Panc1 (cell line): Measurements from ENCODE around the gene DNAH9. TPM values are rescaled to one million over a fixed set of nuclear protein-coding genes. Genes with fewer than 3 reads are reported as not detected.

Experiments used
- ATAC-seq: fragments of 200-7000 bp; cut with Tn5 transposase; 2 replicates; pipeline ENCODE4 v1.9.1; 2020; ENCODE audit warnings: mild to moderate bottlenecking, moderate library complexity
- BruUV-seq: library from RNA; stranded (reverse); fragments of 400-500 nt; replicated peaks from 2 replicates; lab custom pipeline; 2021; lab: Mats Ljungman, UMichigan
- CTCF ChIA-PET: fragments of 300-600 bp; sonication (Branson Sonifier 250); formaldehyde crosslinking; loops from one replicate; lab custom pipeline; 2022; ENCODE audit warnings: antibody characterized with exemption; lab: Charles Lee
- POLR2A ChIA-PET: fragments of 300-600 bp; sonication (Branson Sonifier 250); formaldehyde crosslinking; loops from one replicate; lab custom pipeline; 2022; ENCODE audit warnings: antibody characterized with exemption; lab: Charles Lee
- DNase-seq: peaks from one replicate; pipeline ENCODE4 v3.0.0-alpha.2; 2010; ENCODE audit warnings: low read depth, low spot score
- H3K27ac ChIP-seq: 2 replicates; pipeline ENCODE4 v1.5.1; 2011; ENCODE audit warnings: mild to moderate bottlenecking, low read length, inconsistent platforms
- H3K27me3 ChIP-seq: fragments of 200-500 bp; sonication (Bioruptor generic); 2 replicates; pipeline ENCODE4 v1.6.0; 2014; ENCODE audit warnings: low read length, inconsistent platforms; ENCODE audit not compliant: control insufficient read depth, insufficient read depth
- H3K36me3 ChIP-seq: fragments of 200-500 bp; sonication (Bioruptor generic); 2 replicates; pipeline ENCODE4 v1.5.1; 2014; ENCODE audit warnings: inconsistent platforms, mild to moderate bottlenecking, low read length, moderate library complexity; ENCODE audit not compliant: control insufficient read depth, insufficient read depth
- H3K4me1 ChIP-seq: 2 replicates; pipeline ENCODE4 v1.5.1; 2011; ENCODE audit warnings: inconsistent platforms, mild to moderate bottlenecking, low read length, moderate library complexity; ENCODE audit not compliant: control insufficient read depth, insufficient read depth
- H3K4me3 ChIP-seq, 2 experiments: 2 replicates each; pipeline ENCODE4 v1.5.1; 2011 to 2012; ENCODE audit warnings: low read depth in 2 of 2, low read length in 2 of 2, mild to moderate bottlenecking in 2 of 2, inconsistent platforms in 1 of 2, moderate library complexity in 1 of 2
- H3K9me3 ChIP-seq: fragments of 200-500 bp; sonication (Bioruptor generic); 2 replicates; pipeline ENCODE4 v1.5.1; 2014; ENCODE audit warnings: low read depth, mild to moderate bottlenecking, inconsistent platforms, low read length, moderate library complexity; ENCODE audit not compliant: control insufficient read depth, insufficient read depth
- POLR2AphosphoS5 ChIP-seq: IDR thresholded peaks from 2 replicates; pipeline ENCODE4 v1.6.1; 2012; ENCODE audit warnings: mild to moderate bottlenecking, low read depth, low read length, moderate library complexity
- SIN3A ChIP-seq: IDR thresholded peaks from 2 replicates; pipeline ENCODE4 v1.6.1; 2012; ENCODE audit warnings: low read depth, mild to moderate bottlenecking, low read length, moderate library complexity, borderline replicate concordance; ENCODE audit not compliant: insufficient read depth
- TCF7L2 ChIP-seq: IDR thresholded peaks from 2 replicates; pipeline ENCODE4 v1.6.1; 2011; ENCODE audit warnings: mild to moderate bottlenecking, low read depth, low read length, inconsistent platforms
- in situ Hi-C: cut with HindIII; loops from 2 replicates; pipeline ENCODE4 v1.10.0; 2016; ENCODE audit warnings: low sequenced_read_pairs, low pct_unique_long_range_greater_than_20kb
- intact Hi-C: fragments of 100-400 bp; cut with micrococcal nuclease; formaldehyde crosslinking; loops from one replicate; pipeline ENCODE4 v1.10.0; 2022; ENCODE audit not compliant: unreplicated experiment
- total RNA-seq: library from RNA; stranded (reverse); gene quantifications from one replicate; pipeline ENCODE4 v1.2.1, GENCODE V29; 2021; ENCODE audit not compliant: unreplicated experiment
- TF ChIP-seq, protein P1 (sequence below): fragments of 450-650 bp; IDR thresholded peaks from 2 replicates; pipeline ENCODE4 v1.5.1; 2017; ENCODE audit warnings: mild to moderate bottlenecking
- TF ChIP-seq, protein P2 (sequence below), 2 experiments: IDR thresholded peaks; 2 replicates each; pipeline ENCODE4 v1.6.1; 2011 to 2012; ENCODE audit warnings: low read depth in 2 of 2, control low read depth in 1 of 2, low read length in 1 of 2, mild to moderate bottlenecking in 1 of 2, moderate library complexity in 1 of 2; ENCODE audit not compliant: insufficient read depth in 1 of 2

The DNAH9 gene
- total RNA-seq, 1 experiment from 2014 or later: not detected

DNA sequence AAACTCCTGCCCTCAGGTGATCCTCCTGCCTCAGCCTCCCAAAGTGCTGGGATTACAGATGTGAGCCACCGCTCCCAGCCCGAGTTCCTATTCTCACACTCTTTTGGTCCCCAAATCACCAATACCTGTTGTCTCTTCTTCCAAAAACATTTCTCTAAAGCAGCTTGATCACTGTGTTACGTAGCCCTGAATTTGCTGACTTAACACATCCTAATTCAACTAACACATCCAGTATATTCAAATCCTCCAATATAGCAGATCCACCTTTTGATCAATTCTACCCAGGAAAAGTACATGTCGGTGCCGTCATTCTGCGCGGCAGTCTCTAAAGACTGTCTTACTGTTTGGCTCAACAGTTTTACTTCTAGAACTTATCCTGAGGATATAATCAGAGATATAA is 207.7 kb downstream of the DNAH9 start:
- no peak overlapping the region for H3K27ac ChIP-seq
- BruUV-seq: no TSS peak
- H3K4me3 ChIP-seq: no peak overlapping the region
- TF ChIP-seq, protein P1, sequence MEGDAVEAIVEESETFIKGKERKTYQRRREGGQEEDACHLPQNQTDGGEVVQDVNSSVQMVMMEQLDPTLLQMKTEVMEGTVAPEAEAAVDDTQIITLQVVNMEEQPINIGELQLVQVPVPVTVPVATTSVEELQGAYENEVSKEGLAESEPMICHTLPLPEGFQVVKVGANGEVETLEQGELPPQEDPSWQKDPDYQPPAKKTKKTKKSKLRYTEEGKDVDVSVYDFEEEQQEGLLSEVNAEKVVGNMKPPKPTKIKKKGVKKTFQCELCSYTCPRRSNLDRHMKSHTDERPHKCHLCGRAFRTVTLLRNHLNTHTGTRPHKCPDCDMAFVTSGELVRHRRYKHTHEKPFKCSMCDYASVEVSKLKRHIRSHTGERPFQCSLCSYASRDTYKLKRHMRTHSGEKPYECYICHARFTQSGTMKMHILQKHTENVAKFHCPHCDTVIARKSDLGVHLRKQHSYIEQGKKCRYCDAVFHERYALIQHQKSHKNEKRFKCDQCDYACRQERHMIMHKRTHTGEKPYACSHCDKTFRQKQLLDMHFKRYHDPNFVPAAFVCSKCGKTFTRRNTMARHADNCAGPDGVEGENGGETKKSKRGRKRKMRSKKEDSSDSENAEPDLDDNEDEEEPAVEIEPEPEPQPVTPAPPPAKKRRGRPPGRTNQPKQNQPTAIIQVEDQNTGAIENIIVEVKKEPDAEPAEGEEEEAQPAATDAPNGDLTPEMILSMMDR: no peak
- TF ChIP-seq POLR2AphosphoS5: no peak
- H3K9me3 ChIP-seq: no peaks in the 10 kb centered on the region
- no peaks in the 10 kb centered on the region for H3K4me1 ChIP-seq
- ChIA-PET POLR2A (no interaction called here), CTCF (no interaction called here)
- ATAC-seq (no peak), DNase-seq (no peak)
- no peaks in the 10 kb centered on the region for H3K27me3 ChIP-seq
- in situ Hi-C loops: no loop called here
- intact Hi-C loops: no loop called here
- no peaks in the 10 kb centered on the region for H3K36me3 ChIP-seq

DNA sequence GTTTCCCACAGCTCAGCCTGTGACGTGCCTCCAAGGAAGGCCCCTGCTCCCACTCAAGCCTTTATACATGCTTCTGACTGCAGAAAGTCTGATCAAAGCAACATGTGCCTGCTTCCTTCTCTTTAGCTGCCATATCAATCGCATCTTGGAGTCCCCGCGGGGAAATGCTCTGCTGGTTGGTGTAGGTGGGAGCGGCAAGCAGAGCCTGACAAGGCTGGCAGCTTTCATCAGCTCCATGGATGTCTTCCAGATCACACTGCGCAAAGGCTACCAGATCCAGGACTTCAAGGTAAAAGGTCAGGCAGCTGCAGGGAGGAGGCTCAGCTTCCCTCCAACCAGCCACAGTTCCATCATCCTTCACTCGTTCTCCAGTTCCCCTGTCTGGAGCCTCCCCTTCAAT is 209.3 kb downstream of the DNAH9 start:
- TF ChIP-seq SIN3A (no peak), TCF7L2 (no peak), POLR2AphosphoS5 (no peak)
- TF ChIP-seq, protein P1: no peak
- TF ChIP-seq, protein P2, sequence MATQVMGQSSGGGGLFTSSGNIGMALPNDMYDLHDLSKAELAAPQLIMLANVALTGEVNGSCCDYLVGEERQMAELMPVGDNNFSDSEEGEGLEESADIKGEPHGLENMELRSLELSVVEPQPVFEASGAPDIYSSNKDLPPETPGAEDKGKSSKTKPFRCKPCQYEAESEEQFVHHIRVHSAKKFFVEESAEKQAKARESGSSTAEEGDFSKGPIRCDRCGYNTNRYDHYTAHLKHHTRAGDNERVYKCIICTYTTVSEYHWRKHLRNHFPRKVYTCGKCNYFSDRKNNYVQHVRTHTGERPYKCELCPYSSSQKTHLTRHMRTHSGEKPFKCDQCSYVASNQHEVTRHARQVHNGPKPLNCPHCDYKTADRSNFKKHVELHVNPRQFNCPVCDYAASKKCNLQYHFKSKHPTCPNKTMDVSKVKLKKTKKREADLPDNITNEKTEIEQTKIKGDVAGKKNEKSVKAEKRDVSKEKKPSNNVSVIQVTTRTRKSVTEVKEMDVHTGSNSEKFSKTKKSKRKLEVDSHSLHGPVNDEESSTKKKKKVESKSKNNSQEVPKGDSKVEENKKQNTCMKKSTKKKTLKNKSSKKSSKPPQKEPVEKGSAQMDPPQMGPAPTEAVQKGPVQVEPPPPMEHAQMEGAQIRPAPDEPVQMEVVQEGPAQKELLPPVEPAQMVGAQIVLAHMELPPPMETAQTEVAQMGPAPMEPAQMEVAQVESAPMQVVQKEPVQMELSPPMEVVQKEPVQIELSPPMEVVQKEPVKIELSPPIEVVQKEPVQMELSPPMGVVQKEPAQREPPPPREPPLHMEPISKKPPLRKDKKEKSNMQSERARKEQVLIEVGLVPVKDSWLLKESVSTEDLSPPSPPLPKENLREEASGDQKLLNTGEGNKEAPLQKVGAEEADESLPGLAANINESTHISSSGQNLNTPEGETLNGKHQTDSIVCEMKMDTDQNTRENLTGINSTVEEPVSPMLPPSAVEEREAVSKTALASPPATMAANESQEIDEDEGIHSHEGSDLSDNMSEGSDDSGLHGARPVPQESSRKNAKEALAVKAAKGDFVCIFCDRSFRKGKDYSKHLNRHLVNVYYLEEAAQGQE (IDR thresholded peaks at IDR 0.05; ENCODE audit: insufficient read depth in 1 of 2, low read depth in 2 of 2, low read length in 1 of 2): no peak
- DNase-seq (no peak), ATAC-seq (no peak)
- Histone ChIP-seq H3K27me3 (no peaks in the 10 kb centered on the region), H3K4me3 (no peak overlapping the region), H3K36me3 (no peaks in the 10 kb centered on the region), H3K9me3 (no peaks in the 10 kb centered on the region), H3K27ac (no peak overlapping the region), H3K4me1 (no peaks in the 10 kb centered on the region)
- in situ Hi-C loops: no loop called here
- intact Hi-C loops: no loop called here
- no TSS peak for BruUV-seq
- CTCF ChIA-PET: no interaction called here
- POLR2A ChIA-PET: no interaction called here
